HepG2 (cell line): ENCODE measurements around the gene CR1. TPM values are rescaled to one million over a fixed set of nuclear protein-coding genes. Genes with fewer than 3 reads are reported as not detected.

ENCODE experiments used
- ATAC-seq: fragments of 200-7000 bp; cut with Tn5 transposase; 3 replicates; pipeline ENCODE4 v1.9.1; 2020; ENCODE audit warnings: mild to moderate bottlenecking, moderate library complexity
- BruUV-seq: library from RNA; stranded (reverse); fragments of 400-500 nt; replicated peaks from 2 replicates; lab custom pipeline; 2021; lab: Mats Ljungman, UMichigan
- CTCF ChIA-PET: fragments of 300-600 bp; formaldehyde crosslinking; extraction: SDS; loops from one replicate; lab custom pipeline; 2021; ENCODE audit warnings: low total read pairs, inconsistent platforms, low intra/inter-chr PET ratio; lab: Yijun Ruan, JAX
- POLR2A ChIA-PET: fragments of 350-600 bp; sonication (Branson Sonifier 250); formaldehyde crosslinking; loops from one replicate; lab custom pipeline; 2020; ENCODE audit warnings: antibody characterized with exemption, inconsistent platforms; lab: Yijun Ruan, JAX
- DNase-seq: peaks from one replicate; pipeline ENCODE4 v3.0.0-alpha.2; 2015; ENCODE audit warnings: low spot score
- FAIRE-seq: peaks from 3 replicates; lab custom pipeline; 2011; peaks lifted over from hg19 to GRCh38; lab: Jason Lieb, UNC
- H2AFZ ChIP-seq: one replicate; pipeline ENCODE4 v1.6.1; 2011; ENCODE audit warnings: low read length, inconsistent platforms
- H3K27ac ChIP-seq: fragments of 300-600 bp; 3 replicates; pipeline ENCODE4 v1.8.0; 2011; ENCODE audit warnings: mixed run types, mild to moderate bottlenecking, mixed read lengths, low read length, inconsistent platforms; ENCODE audit not compliant: insufficient read depth; ENCODE audit errors: extremely low read length
- H3K27me3 ChIP-seq, 2 experiments: fragments of 200-600 bp in 1 of 2; 2 replicates in 1 of 2; 3 replicates in 1 of 2; pipeline versions ENCODE4 v1.6.0 to v1.8.0; 2011; ENCODE audit warnings: low read length in 2 of 2, mild to moderate bottlenecking in 2 of 2, moderate library complexity in 2 of 2, inconsistent platforms in 1 of 2; ENCODE audit not compliant: insufficient read depth in 2 of 2, control insufficient read depth in 1 of 2
- H3K36me3 ChIP-seq, 2 experiments: fragments of 200-600 bp in 1 of 2; replicated peaks in 1 of 2; 2 replicates in 1 of 2; 3 replicates in 1 of 2; pipeline versions ENCODE4 v1.5.1 to v1.8.0; 2011; ENCODE audit warnings: low read length in 2 of 2, inconsistent platforms in 1 of 2; ENCODE audit not compliant: insufficient read depth in 2 of 2, control insufficient read depth in 1 of 2
- H3K4me1 ChIP-seq: 2 replicates; pipeline ENCODE4 v1.5.1; 2012; ENCODE audit warnings: low read length, inconsistent platforms; ENCODE audit not compliant: insufficient read depth
- H3K4me2 ChIP-seq: 2 replicates; pipeline ENCODE4 v1.6.0; 2011; ENCODE audit warnings: low read depth, low read length, inconsistent platforms
- H3K4me3 ChIP-seq, 3 experiments: fragments of 200-600 bp in 1 of 3; sonication (generic), shearing (Covaris generic) in 1 of 3; replicated peaks in 1 of 3; 2 replicates each; pipeline ENCODE4 v1.5.1; 2011 to 2016; ENCODE audit warnings: low read length in 3 of 3, inconsistent platforms in 2 of 3, low read depth in 2 of 3, mild to moderate bottlenecking in 2 of 3, control low read depth in 1 of 3, mixed read lengths in 1 of 3; ENCODE audit not compliant: insufficient read depth in 1 of 3
- H3K79me2 ChIP-seq: one replicate; pipeline ENCODE4 v1.6.1; 2011; ENCODE audit warnings: low read length, inconsistent platforms; ENCODE audit not compliant: insufficient read depth
- H3K9ac ChIP-seq: 2 replicates; pipeline ENCODE4 v1.6.0; 2011; ENCODE audit warnings: mild to moderate bottlenecking, low read depth, low read length, inconsistent platforms; ENCODE audit not compliant: insufficient read depth
- H3K9me3 ChIP-seq: 2 replicates; pipeline ENCODE4 v1.5.1; 2012; ENCODE audit warnings: mild to moderate bottlenecking, low read length
- H4K20me1 ChIP-seq: 2 replicates; pipeline ENCODE4 v1.6.0; 2011; ENCODE audit warnings: inconsistent platforms, mild to moderate bottlenecking, low read length, moderate library complexity; ENCODE audit not compliant: insufficient read depth
- BCLAF1 ChIP-seq: fragments of 450-650 bp; IDR thresholded peaks from 2 replicates; pipeline ENCODE4 v1.6.1; 2017; ENCODE audit warnings: mild to moderate bottlenecking
- CC2D1A ChIP-seq: sonication (generic); formaldehyde crosslinking; IDR thresholded peaks from 2 replicates; pipeline ENCODE4 v1.8.1; 2023; ENCODE audit warnings: mild to moderate bottlenecking, missing genetic modification reagents
- DNMT1 ChIP-seq: sonication (generic); formaldehyde crosslinking; IDR thresholded peaks from 2 replicates; pipeline ENCODE4 v1.5.1; 2020; ENCODE audit warnings: mild to moderate bottlenecking, missing genetic modification reagents
- ETV6 ChIP-seq: sonication (generic); formaldehyde crosslinking; conservative IDR thresholded peaks from 2 replicates; pipeline ENCODE4 v1.4.0; 2020; ENCODE audit warnings: missing genetic modification reagents
- KDM5A ChIP-seq: fragments of 200-600 bp; sonication (generic); IDR thresholded peaks from 2 replicates; pipeline ENCODE4 v1.7.0; 2018; ENCODE audit warnings: antibody characterized with exemption, mild to moderate bottlenecking, low read length, borderline replicate concordance
- KDM6A ChIP-seq: IDR thresholded peaks from 2 replicates; pipeline ENCODE4 v1.6.1; 2016; ENCODE audit warnings: low read depth
- KLF13 ChIP-seq: sonication (generic); formaldehyde crosslinking; IDR thresholded peaks from 2 replicates; pipeline ENCODE4 v1.4.0; 2020; ENCODE audit warnings: mild to moderate bottlenecking, missing genetic modification reagents
- NFATC3 ChIP-seq: sonication (generic); formaldehyde crosslinking; IDR thresholded peaks from 2 replicates; pipeline ENCODE4 v1.5.1; 2020; ENCODE audit warnings: mild to moderate bottlenecking, missing genetic modification reagents
- SMYD3 ChIP-seq: sonication (generic); formaldehyde crosslinking; IDR thresholded peaks from 2 replicates; pipeline ENCODE4 v1.8.1; 2023; ENCODE audit warnings: mild to moderate bottlenecking, missing genetic modification reagents
- STAG1 ChIP-seq: sonication (generic); formaldehyde crosslinking; IDR thresholded peaks from 2 replicates; pipeline ENCODE4 v1.4.0; 2020; ENCODE audit warnings: missing genetic modification reagents
- ZKSCAN8 ChIP-seq: IDR thresholded peaks from 2 replicates; pipeline ENCODE4 v1.6.1; 2016; ENCODE audit warnings: borderline replicate concordance, missing genetic modification reagents, missing compliant biosample characterization
- ZNF224 ChIP-seq: sonication (generic); formaldehyde crosslinking; IDR thresholded peaks from 2 replicates; pipeline ENCODE4 v1.5.0; 2020; ENCODE audit warnings: mild to moderate bottlenecking, missing genetic modification reagents
- ZNF512B ChIP-seq: sonication (generic); formaldehyde crosslinking; IDR thresholded peaks from 2 replicates; pipeline ENCODE4 v1.5.1; 2020; ENCODE audit warnings: missing genetic modification reagents, mild to moderate bottlenecking, borderline replicate concordance
- WGBS: methylation state at CpG from one replicate; pipeline ENCODE4 v1.1.6; 2017; ENCODE audit warnings: low lambda C conversion rate; 5-methylcytosine and 5-hydroxymethylcytosine counted together
- in situ Hi-C: cut with HindIII; loops from 2 replicates; pipeline ENCODE4 v1.10.0; 2017; ENCODE audit warnings: low pct_unique_long_range_greater_than_20kb; ENCODE audit not compliant: extremely low pct_ligation_motif_present
- intact Hi-C: fragments of 100-400 bp; cut with micrococcal nuclease; formaldehyde crosslinking; loops from one replicate; pipeline ENCODE4 v1.10.0; 2022; ENCODE audit not compliant: unreplicated experiment
- polyA plus RNA-seq, 8 experiments: library from polyadenylated mRNA; depleted of rRNA in 3 of 8; stranded (reverse) in 7 of 8; unstranded in 1 of 8; fragments of >200 nt; fragmentation: Illumina TruSeq in 4 of 8; extraction: Trizol in 4 of 8; gene quantifications; 2 replicates each; pipeline versions ENCODE4 v1.2.1 to v1.2.3, GENCODE V29; 2011 to 2016; ENCODE audit warnings: low read depth in 4 of 8, missing spikeins in 1 of 8, mixed read lengths in 1 of 8; ENCODE audit not compliant: insufficient read depth in 1 of 8
- total RNA-seq, 5 experiments: library from RNA; depleted of rRNA; stranded (reverse); fragments of >200 nt; fragmentation: Illumina TruSeq; extraction: Trizol; gene quantifications; 2 replicates each; pipeline ENCODE4 v1.2.3, GENCODE V29; 2016; ENCODE audit warnings: low read depth in 1 of 5
- TF ChIP-seq, protein P1 (sequence below): sonication (generic); formaldehyde crosslinking; IDR thresholded peaks from 2 replicates; pipeline ENCODE4 v1.5.0; 2020; ENCODE audit warnings: mild to moderate bottlenecking, missing genetic modification reagents, moderate library complexity

The CR1 gene
- total and polyA plus RNA-seq, 2 of the 13 experiments (the other 11 are each of a cell fraction or from before 2014, with no cell fraction given) = not detected

GRCh38 chr1:207672522-207673130, 176.7 kb downstream of the CR1 start:
- FAIRE-seq = peak; percentile 44
- Histone ChIP-seq H3K4me3 (no peak overlapping the region), H2AFZ (no peak overlapping the region), H4K20me1 (no peaks in the 10 kb centered on the region), H3K4me1 (peaks cover 7% of the 10 kb centered on the region; the same call in 1 of the 2 replicates), H3K27me3 (peaks cover 0 to 9% of the 10 kb centered on the region in 2 experiments; a peak in 1 of 5 replicates), H3K9ac (no peak overlapping the region), H3K9me3 (no peaks in the 10 kb centered on the region), H3K79me2 (no peaks in the 10 kb centered on the region), H3K4me2 (no peak overlapping the region), H3K36me3 (no peaks in the 10 kb centered on the region), H3K27ac (no peak overlapping the region)
- 17% methylated on average over 5 of the region's 5 CpGs for WGBS
- CTCF ChIA-PET = interaction anchor here (1.9 kb wide), 1 partner anchor 94 kb away, joined by 6 read pairs; no protein-coding TSS in a partner anchor
- peak; percentile 68 for ATAC-seq
- intact Hi-C loops (no loop called here), in situ Hi-C loops (no loop called here)
- BruUV-seq = no TSS peak
- DNase-seq = peak; percentile 24
- POLR2A ChIA-PET = no interaction called here
- TF ChIP-seq NFATC3 (CRISPR knock-in tag) (no peak), KDM6A (CRISPR knock-in tag) (no peak), ZNF224 (CRISPR knock-in tag) (no peak), STAG1 (CRISPR knock-in tag) (peak; percentile 77), KLF13 (no peak), KDM5A (no peak), BCLAF1 (no peak), ETV6 (CRISPR knock-in tag) (no peak), ZNF512B (no peak), SMYD3 (no peak), DNMT1 (no peak), ZKSCAN8 (CRISPR knock-in tag) (no peak), CC2D1A (no peak)
- TF ChIP-seq, protein P1, sequence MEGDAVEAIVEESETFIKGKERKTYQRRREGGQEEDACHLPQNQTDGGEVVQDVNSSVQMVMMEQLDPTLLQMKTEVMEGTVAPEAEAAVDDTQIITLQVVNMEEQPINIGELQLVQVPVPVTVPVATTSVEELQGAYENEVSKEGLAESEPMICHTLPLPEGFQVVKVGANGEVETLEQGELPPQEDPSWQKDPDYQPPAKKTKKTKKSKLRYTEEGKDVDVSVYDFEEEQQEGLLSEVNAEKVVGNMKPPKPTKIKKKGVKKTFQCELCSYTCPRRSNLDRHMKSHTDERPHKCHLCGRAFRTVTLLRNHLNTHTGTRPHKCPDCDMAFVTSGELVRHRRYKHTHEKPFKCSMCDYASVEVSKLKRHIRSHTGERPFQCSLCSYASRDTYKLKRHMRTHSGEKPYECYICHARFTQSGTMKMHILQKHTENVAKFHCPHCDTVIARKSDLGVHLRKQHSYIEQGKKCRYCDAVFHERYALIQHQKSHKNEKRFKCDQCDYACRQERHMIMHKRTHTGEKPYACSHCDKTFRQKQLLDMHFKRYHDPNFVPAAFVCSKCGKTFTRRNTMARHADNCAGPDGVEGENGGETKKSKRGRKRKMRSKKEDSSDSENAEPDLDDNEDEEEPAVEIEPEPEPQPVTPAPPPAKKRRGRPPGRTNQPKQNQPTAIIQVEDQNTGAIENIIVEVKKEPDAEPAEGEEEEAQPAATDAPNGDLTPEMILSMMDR = peak; percentile 63
